AG10803 (cell line): ENCODE data around the gene GALNT7.
A peak's percentile ranks its signal among the peaks of the same experiment; 100 is the strongest.
"Not testable (repeated sequence)": the region's sequence is repeated elsewhere in the genome, so short reads cannot be mapped to it uniquely, and the experiment has no call there.

Experiments used
- DNase-seq: peaks from one replicate; pipeline ENCODE4 v3.0.0; 2010; ENCODE audit warnings: low read depth
- H3K4me3 ChIP-seq: 2 replicates; pipeline ENCODE4 v1.5.1; 2011; ENCODE audit warnings: mild to moderate bottlenecking, low read length, control low read depth
- TF ChIP-seq, protein P1 (sequence below): conservative IDR thresholded peaks from 2 replicates; pipeline ENCODE4 v1.5.1; 2011; ENCODE audit warnings: mild to moderate bottlenecking, low read length, control low read depth, inconsistent platforms

Gene GALNT7

GRCh38 chr4:173168396-173169177 lies at the start of gene GALNT7:
GALNT7 (plus strand) TSS chr4:173168811; CDS start chr4:173168836, 25 bp downstream.
- H3K4me3 ChIP-seq, result peak within 1 kb of the TSS; percentile 79
- DNase-seq, result peak; percentile 23
- TF ChIP-seq, protein P1, sequence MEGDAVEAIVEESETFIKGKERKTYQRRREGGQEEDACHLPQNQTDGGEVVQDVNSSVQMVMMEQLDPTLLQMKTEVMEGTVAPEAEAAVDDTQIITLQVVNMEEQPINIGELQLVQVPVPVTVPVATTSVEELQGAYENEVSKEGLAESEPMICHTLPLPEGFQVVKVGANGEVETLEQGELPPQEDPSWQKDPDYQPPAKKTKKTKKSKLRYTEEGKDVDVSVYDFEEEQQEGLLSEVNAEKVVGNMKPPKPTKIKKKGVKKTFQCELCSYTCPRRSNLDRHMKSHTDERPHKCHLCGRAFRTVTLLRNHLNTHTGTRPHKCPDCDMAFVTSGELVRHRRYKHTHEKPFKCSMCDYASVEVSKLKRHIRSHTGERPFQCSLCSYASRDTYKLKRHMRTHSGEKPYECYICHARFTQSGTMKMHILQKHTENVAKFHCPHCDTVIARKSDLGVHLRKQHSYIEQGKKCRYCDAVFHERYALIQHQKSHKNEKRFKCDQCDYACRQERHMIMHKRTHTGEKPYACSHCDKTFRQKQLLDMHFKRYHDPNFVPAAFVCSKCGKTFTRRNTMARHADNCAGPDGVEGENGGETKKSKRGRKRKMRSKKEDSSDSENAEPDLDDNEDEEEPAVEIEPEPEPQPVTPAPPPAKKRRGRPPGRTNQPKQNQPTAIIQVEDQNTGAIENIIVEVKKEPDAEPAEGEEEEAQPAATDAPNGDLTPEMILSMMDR, result no peak

- DNase-seq, H3K4me3 ChIP-seq: not testable (repeated sequence)
These were observed 49.8 kb upstream of the GALNT7 start for GRCh38 chr4:173118819-173119218.

DNA sequence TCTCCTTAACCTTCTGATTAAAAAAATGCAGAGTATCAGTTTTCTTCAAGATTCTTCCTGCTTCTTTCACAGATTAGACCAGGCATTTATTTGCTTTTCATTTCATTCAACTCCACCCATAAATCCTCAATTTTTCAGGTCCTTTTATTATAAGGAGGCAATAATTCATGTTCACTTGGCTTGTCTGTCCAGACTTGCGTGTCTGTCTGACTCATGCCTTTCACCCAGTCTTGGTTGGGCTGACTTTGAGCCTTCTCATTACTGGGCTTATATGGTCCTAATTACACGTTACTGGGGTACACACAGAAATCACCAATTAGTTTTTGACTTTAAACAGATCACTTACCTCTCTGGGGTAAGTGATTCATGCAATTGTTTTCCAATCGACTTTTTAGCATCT lies 48.8 kb upstream of the GALNT7 start:
- no peak overlapping the region for H3K4me3 ChIP-seq
- TF ChIP-seq, protein P1, result no peak
- no peak for DNase-seq

DNA sequence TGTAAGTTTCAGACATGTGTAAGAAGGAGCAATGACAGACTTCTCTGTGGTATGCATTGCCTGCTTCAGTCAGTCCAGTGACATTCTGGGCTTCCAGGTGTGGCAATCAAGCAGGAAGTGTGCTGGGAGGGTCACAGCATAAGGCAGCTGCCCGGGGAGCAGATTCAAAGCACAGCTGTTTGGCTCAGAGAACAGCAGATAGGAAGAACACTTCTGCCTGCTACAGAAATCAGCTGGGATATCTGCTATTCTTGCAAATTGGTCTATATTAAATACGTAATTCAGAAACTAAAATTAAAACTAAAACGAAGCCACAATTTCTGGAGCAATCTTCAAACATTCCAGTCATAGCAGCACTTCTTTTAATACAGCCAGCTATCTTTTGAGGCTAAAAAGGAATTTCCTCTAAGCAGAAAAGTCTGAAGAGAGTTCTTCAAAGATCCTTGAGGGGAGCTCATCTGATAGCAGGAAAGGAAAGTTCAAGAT lies 47.5 kb upstream of the GALNT7 start:
- TF ChIP-seq, protein P1, result no peak
- H3K4me3 ChIP-seq, result no peak overlapping the region
- DNase-seq, result peak; percentile 16

DNA sequence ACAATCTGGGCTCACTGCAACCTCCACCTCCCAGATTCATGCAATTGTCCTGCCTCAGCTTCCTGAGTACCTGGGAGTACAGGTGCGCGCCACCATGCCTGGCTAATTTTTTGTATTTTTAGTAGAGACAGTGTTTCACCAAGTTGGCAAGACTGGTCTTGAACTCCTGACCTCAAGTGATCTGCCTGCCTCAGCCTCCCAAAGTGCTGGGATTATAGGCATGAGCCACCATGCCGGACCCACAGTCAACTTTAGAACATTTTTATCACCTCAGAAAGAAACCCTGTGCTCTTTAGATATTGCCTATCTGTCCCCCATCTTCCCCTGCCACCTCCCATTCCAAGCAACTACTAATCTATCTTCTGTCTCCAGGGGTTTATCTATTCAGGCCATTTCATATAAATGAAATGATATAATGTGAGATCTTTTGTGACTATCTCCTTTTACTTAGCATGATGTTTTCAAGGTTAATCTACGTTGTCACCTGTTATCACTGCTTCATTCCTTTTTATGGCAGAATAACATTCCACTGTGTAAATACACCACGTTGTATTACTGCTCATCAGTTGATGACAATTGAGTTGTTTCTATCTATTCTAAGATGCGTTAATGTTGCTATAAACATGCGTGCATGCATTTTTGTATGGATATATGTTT lies 44.3 kb upstream of the GALNT7 start:
- TF ChIP-seq, protein P1, result no peak
- no peak overlapping the region for H3K4me3 ChIP-seq
- DNase-seq, result no peak

- TF ChIP-seq, protein P1, result no peak
- no peak overlapping the region for H3K4me3 ChIP-seq
- no peak for DNase-seq
These were observed 43.3 kb upstream of the GALNT7 start for GRCh38 chr4:173125216-173125812.

- no peak for DNase-seq
- H3K4me3 ChIP-seq, result no peak overlapping the region
- TF ChIP-seq, protein P1, result no peak
These were observed 40.3 kb upstream of the GALNT7 start for GRCh38 chr4:173128199-173128890.
